ENCODE data around the gene VPS35L.

The VPS35L gene

DNA sequence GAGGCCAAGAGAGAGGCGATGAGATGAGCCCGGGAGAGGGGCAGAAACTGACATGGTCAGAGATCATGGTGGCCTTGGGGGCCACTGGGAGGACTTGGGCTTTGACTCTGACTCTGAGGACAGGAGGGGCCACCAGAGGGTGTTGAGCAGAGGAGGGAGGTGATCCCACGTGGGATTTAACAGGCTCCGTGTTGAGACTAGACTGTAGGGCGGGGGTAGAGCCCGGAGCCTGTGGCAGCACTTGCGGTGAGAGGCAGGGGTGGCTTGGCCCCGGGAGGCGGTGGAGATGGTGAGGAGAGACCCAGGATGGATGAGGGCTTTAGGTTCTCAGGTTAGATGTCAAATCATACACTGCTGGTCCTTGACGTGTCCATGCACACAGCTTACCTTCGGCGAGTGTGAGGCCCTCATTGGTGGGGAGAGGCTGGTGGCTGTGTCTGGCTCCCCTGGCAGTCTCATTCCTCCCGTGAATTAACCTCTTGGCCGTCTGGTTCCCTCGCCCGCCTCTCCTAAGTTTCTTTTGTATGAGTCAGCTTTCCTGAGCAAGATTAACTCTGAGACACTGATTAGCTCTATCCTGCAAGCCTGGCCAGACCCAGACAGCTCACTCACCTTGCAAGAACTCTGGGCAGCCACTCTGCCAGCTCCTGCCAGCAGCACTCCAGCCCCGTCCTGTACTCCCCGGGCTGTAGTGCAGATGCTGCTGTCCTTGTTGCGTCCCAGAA is 39.7 kb downstream of the VPS35L start:
- DNase-seq: no peak

DNA sequence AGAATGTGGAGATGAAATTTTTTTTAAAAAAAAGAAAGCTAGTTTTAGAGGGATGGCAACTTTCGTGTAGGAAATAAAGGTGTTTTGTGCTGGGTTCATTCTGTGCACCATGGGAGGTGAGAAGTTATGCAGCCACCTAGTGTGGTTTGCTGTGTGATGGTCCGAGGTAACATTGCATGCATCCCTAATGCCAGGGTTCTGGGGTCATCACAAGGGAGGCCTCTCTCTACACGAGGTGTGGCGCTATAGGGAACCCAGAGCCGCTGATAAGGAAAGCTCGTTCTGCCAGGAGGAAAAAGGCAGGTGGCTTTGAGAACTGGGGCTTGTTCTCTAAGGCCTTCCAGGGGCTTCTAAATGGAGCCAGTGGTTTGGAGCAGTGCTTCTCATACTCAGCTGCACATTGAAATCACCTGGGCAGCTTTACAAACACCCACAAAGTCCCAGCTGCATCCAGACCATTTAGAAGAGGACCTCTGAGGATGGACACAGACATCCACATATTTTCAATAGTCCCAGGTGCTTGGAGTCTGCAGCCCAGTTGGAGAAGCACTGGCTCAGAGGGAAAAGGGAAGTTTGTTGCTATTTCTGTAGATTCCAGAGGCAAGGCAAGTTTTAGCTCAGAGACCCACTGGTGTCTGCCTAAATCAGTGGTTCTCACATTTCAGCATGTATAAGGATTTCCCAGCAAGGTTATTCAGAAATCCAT is 43.5 kb downstream of the VPS35L start:
- DNase-seq: no peak

DNA sequence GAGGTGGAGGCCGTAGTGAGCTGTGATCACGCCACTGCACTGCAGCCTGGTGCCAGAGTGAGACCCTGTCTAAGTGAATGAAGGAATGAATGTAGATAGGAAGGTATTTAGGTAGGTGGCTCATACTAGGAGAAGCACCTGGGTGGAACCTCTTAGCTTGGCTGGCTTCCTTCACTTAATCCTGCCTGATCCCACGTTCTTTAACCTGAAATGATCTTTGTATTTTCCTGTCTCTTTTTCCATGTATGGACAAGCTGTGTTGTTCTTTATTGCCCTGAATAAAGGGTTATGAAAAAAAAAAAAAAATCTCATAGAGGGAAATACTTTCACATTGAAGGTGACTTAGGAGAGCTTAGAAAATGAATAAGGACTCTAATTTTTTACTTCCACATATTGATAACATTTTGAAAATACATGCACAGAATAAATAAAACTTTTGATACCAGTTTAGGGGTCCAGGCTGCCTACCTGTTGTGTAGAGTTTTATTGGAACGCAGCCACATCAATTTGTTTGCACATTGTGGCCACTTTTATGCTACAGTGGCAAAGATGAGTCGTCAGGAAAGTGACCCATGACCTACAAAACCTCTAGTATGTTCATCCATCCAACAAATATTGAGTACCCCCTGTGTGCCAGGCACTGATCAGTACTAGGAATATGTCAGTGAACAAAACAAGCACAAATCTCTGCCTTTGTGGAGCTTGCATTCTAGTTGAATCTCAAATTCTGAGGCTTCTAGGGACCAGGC is 44.6 kb downstream of the VPS35L start:
- no peak for DNase-seq

DNA sequence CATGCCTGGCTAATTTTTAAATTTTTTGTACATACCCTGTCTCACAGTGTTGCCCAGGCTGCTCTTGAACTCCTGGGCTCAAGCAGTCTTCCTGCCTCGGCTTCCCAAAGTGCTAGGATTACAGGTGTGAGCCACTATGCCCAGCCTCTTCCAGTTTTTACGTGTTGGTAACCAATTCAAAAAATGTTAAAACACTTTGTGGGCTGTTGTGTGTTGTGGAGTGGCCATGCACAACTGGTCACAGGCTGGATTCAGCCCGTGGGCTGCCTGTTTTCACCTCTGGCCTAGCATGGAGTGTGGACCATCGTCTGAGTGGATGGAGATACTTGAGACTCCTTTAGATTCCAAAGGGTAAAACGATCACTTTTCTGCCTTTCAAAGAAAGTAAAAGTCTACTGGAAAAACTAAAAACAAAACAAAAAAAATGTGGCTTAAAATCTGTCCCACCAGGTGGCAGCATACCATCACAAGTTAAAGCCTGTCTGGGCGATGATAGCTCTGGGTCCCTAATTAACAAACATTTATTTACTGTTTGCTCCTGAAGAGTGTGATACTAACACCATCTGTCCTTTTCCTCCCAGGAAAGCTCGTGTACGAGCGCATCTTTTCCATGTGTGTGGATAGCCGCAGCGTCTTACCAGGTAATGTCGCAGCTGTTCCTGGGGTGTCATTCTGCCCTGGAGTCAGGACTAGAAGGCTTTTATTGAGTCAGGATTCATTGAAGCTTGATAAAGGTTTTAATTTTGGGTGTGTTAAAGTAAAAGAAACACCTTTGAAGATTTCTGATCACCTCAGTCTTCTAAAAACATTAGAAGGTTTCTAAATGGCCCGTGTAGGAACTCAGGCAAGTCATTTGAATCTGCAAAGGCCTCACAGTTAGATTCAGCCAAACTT is 45.8 kb downstream of the VPS35L start:
- DNase-seq: no peak

DNA sequence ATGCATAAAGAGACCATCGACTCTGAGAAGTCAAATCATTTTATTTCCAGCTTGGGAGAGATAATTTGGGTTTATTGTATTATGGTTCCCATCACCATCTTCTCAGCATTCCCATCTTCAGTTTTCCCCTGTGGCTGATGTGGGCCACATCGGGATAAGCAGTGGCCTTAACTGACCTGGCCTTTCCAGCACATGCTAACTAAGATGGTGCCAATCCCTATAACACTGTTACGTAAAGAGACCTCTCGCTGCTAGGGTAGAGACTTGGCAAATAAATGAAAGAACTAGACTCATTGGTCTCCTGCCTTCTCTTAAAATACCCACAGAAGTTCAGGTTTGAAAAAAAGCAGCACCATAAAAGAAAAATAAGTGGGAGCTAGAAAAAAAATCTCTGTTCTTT is 49.4 kb downstream of the VPS35L start:
- DNase-seq: no peak

DNA sequence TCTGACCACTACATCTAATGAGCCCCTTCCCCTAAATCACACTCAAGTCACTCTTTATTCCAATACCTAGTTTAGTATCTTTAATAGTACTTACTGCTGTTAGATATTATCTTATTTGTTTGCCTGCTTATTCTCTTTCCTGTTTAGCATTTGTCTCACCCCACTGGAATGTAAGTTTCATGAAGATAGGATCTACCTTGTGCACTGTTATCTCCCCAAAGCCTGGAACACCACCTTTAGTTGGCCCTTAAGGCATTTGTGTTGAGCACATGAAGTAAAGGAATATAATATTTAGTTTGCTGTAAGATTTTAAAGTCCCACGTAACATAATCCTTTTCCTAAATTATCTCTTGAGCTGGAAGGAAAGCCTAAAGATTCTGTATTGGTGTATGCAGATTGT is 50.2 kb downstream of the VPS35L start:
- DNase-seq: no peak

DNA sequence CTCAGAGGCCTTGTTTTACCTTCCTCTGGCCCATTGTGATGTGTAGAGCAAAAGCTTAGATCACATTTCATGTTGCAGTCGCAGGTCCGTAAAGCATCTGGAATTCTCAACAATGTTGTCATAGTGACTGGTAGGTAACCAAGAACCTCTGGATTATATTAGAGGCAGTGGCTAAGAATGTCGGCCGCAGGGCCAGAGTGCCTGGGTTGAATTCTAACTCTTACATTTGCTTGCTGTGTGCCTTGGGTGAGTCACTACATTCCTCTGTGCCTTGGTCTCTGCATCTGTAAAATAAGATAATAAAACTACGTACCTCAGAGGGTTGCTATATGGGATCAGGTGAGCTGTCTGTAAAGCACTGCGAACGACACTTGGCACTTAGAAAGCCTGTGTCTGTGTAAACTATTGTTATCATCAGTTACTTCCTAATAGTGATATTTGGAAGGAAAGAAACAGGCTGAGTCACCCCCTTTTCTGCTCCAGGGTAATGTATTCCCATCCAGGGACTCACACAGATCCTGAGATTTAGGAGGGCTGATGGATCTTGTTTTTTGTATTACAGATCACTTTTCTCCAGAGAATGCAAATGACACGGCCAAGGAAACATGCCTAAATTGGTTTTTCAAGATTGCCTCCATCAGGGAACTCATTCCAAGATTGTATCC is 52.2 kb downstream of the VPS35L start:
- no peak for DNase-seq

DNA sequence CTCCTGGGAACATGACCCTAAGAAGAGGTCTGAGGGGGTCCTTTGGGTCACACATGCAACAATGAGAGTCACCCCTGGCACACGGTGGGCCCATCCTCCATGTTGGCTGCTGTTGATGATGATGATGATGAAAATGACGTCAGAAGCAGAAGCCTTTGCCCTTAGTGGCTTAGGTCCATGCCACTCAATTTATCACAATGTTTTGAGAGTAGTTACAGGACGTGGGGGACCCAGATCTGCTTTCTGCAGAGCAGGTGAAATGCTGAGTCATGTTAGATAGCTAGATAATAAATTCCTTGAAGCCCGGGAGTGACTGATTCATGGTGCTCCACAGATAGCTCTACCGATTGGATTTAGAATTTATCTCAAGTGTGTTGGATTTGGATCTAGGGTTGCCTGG is 53.9 kb downstream of the VPS35L start:
- DNase-seq: no peak

DNA sequence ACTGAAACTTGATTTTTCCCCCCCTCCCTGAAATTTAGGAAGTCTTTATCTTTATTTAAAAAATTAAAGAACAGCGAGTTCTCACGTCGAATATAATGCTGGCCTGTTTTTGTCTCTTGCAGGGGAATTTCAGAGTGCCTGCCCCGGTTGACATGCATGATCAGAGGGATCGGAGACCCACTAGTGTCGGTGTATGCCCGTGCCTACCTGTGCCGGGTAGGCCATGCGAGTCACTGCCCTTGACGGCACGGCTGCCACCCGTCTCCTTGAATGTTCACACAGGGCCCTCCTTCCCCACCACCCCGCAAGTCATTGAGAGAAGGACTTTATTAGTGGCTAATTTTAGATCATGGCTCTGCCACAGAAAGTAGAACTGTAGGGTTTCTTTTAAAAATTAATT is 54.7 kb downstream of the VPS35L start:
- no peak for DNase-seq

DNA sequence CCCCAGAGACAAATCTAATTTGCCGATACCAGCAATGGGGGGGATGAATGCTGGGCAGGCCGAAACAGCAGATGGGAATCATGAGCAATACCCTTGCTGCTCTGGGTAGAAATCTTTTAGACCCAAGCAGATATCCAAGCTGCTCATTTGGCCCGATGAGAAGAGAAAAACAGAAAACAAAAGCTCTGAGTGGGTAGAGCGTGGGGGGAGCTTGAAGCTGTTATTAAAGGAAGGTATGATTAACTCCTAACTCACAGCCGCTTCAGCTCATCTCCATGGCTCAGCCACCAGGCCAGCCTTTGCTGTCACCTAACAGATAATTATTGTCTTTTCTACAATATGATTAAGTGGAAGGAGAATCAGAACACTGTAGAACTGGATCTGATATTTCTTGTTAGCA is 58.3 kb downstream of the VPS35L start:
- DNase-seq: no peak

DNA sequence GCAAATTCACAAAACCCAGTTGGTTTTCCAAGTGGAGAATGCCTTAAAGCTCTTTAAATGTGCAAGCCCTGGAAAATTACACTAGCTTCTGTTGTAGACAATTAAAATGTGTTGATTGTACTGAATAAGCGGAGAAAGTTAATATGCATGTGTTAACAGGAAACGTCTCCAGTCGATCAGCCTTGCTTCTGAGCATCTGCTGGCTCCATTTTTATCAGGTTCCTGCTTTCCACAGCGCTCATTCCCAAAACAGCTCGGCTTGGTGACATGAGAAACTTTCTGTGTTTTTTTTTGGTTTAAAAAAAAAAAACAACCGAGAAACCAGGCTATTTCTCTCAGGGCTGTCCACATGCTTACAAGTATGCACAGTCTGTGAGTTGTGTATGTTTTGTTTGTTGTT is 60.7 kb downstream of the VPS35L start:
- DNase-seq: no peak

DNA sequence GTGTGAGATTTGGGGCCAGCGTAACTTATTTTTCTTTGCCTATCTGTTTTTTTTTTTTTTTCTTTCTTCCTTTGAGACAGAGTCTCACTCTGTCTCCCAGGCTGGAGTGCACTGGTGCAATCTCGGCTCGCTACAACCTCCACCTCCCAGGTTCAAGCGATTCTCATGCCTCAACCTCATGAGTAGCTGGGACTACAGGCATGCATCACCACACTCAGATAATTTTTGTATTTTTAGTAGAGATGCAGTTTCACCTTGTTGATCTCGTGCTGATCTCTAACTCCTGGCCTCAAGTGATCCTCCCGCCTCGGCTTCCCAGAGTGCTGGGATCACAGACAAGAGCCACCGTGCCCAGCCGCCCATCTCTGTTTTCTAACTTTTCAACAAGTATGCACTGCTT is 63.4 kb downstream of the VPS35L start:
- no peak for DNase-seq

DNA sequence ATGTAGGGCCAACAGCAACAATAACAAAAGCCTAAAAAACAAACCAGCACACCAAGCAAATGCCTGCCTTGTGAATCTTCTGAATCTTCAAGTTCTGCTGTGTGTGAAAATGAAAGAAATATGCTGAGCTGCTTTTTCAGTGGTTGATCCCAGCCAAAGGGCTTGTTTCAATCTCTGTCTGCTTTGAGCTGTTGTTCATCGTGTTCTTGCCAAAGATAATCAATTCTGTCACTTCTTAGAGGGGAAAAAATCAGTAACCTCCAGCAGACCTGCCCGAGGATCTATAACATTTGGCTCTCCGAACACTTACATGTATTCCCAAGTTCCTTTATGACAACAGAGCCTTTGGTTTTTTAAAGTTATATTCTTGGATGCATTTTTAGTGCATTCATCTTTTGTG is 65.9 kb downstream of the VPS35L start:
- DNase-seq: no peak

DNA sequence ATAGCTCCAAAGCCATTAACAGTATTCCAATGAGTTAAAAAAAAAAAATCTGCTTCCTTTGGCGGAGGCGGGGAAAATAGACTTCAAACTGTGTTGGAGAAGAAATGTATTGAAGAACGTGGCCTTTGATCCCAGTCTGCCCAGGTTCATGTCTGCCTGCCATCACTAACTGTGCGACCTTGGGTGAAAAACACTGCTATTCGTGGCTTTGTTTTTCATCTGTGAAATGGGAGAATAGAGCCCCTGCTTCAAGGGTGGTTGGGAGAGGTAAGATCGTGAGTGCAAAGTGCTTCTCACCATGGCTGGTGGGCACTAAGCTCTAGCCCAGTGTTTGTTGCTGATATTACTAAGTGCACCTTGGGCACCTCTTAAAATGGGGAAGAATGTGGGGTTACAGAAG is 69.5 kb downstream of the VPS35L start:
- no peak for DNase-seq

DNA sequence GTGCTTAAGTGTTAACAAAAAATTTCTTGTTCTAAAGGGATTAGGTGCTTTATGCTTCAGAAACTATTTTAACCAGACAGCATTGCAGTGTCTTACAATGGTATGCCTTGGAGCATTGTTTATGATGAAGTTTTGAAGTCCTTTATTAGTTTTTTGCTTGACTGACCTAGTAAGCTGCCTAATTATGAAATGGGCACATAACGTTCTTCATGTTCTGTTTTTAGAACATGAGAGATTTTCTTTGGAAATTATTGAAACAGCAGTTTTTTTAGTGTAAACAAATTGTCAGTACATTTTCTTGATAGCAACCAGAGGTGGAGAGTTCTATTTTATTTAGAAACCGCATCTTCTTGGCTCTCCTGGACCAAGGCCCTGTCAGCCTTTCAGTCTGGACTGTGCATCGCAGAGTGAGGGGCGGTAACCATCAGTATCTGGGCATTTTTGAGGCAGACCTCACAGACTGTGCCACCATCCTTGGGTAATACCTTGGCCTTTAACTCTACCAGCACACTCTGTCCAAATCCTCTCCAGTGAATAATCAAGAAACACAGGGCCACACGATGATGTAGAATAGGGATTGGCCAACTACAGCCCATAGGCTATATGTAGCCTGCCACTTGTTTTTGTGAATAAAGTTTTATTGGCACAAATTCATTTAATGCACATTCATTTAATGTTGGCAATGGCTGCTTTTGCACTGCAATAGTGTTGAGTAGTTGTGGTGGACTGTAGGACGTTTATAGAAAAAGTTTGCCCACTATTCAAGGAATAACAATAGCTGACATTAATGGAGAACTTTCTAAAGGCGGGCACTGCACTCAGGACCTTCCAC is 81.1 kb downstream of the VPS35L start:
- no peak for DNase-seq

DNA sequence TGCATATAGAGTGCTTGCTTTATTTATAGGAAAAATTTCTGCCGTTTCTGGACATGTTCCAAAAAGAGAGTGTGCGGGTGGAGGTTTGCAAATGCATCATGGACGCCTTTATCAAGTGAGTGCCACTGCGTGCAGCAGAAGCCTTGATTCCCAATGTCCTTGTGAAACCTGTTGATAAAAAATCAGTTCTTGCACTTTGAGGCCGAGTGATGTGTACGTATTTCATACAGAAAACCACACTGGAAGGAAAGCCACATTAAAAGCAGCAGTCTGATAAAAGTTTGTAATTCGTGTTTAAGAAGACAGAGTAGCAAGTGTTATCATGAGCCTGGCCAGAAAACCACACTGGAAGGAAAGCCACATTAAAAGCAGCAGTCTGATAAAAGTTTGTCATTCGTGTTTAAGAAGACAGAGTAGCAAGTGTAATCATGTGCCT is 84.5 kb downstream of the VPS35L start:
- DNase-seq: no peak

DNA sequence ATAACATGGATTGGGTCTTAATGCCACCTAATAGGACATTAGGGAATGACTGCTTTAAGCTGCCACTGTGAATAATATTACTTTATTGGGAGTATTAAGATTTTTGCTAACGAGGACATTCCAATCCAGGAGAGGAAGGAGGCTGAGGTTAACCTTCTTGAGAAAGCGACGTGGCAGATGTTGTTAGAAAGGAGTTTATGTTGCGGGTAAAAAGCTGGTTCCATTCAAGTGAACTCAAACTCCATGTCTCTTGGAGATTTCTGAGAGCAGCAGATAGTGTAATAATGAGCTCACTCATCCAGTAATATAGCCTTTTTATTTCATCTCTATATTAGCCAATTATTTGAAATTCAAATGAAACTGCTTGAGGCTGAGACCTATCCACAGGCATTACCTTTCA is 87.0 kb downstream of the VPS35L start:
- DNase-seq: no peak

DNA sequence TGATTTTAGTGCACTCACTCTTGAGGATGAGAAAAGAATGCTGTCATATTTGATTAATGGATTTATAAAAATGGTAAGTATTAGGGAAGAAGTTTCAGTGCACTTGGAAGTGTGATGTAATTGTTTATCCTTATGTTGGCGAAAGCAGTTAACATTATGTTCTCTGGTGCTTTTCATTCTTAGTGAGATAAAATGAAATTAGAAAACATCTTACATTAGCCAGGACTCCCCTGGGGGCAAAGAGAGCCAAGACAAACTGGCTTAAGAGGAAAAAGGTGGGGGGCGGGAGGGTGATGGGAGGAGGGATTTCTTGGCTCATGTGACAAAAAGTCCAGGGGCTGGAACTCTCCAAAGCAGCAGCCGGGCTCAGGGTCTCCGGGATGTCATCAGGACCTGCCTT is 89.4 kb downstream of the VPS35L start:
- no peak for DNase-seq

DNA sequence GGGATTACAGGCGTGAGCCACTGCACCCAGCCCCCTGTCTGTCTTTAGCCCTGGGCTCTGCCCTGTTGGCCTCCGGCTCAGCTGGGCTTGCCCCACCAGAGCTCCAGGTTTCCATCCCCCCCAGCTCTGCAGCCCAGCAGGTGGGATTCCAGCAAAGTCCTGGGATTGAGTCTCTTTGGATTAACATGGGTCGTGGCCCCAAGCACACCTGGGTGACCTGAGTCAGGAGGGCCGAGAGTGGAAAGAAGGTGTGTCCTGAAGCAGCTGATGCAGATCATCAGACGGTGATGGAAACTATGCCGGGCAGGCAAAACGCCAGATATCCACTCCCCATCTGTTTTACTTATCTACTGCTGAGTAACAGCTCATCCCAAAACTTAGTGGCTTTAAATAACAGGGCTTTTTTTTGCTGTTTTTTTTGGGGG is 90.1 kb downstream of the VPS35L start:
- DNase-seq: no peak

DNA sequence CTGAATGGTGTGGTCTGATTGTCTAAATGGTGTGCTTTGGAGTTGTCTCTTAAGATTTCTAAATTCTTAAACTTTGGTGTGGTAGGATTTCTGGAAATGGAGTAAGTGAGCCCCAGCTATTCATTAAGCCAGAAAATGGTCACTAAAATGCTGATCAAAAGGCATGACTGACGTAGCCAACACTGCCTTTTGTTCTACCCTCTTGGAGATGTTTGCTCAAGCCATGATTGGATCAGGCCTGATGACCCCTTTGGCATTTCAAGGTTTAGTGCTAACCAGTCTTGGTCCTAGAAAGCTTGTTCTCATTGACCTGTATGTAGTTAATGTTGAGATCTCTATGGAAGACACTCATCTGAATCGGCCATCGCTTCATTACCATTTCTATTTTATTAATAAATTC is 94.5 kb downstream of the VPS35L start:
- DNase-seq: no peak

DNA sequence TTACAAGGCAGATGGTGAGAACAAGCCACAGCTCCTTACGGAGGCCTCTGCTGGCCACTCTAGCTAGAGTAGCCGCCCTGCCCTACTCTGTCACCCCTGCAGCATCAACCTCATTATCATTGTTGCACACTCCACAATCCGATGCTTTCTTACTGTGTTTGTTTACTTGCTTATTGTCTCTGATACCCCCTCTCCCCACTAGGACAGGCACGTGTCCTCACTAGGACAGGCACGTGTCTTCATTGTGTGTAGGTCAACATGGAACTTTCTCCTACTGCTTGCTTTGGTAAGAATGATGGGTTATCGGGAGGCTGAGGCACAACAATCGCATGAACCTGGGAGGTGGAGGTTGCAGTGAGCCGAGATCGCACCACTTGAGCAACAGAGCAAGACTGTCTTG is 98.6 kb downstream of the VPS35L start:
- no peak for DNase-seq
